HEK293 (cell line): ENCODE data around the gene OR2G2.

ENCODE experiments used
- ZNF184 ChIP-seq: fragments of 450-650 bp; IDR thresholded peaks from 2 replicates; pipeline ENCODE4 v1.5.1; 2018; ENCODE audit warnings: missing biosample characterization, mild to moderate bottlenecking, missing genetic modification characterization
- ZNF24 ChIP-seq: fragments of 450-650 bp; formaldehyde crosslinking; IDR thresholded peaks from 2 replicates; pipeline ENCODE4 v1.5.1; 2016; ENCODE audit warnings: missing biosample characterization, missing genetic modification characterization
- ZNF610 ChIP-seq: fragments of 450-650 bp; formaldehyde crosslinking; IDR thresholded peaks from 2 replicates; pipeline ENCODE4 v1.5.1; 2016; ENCODE audit warnings: missing biosample characterization, missing genetic modification characterization, borderline replicate concordance
- ZNF624 ChIP-seq: fragments of 450-650 bp; formaldehyde crosslinking; IDR thresholded peaks from 2 replicates; pipeline ENCODE4 v1.5.1; 2017; ENCODE audit warnings: missing biosample characterization, missing genetic modification characterization
- ZNF660 ChIP-seq: fragments of 450-650 bp; IDR thresholded peaks from 2 replicates; pipeline ENCODE4 v1.5.1; 2018; ENCODE audit warnings: missing biosample characterization, mild to moderate bottlenecking, missing genetic modification characterization
- TF ChIP-seq, protein P1 (sequence below): fragments of 450-650 bp; formaldehyde crosslinking; IDR thresholded peaks from 2 replicates; pipeline ENCODE4 v1.5.1; 2016; ENCODE audit warnings: missing biosample characterization, missing genetic modification characterization
- TF ChIP-seq, protein P2 (sequence below): fragments of 450-650 bp; formaldehyde crosslinking; IDR thresholded peaks from 2 replicates; pipeline ENCODE4 v1.5.1; 2016; ENCODE audit warnings: missing biosample characterization, missing genetic modification characterization

DNA sequence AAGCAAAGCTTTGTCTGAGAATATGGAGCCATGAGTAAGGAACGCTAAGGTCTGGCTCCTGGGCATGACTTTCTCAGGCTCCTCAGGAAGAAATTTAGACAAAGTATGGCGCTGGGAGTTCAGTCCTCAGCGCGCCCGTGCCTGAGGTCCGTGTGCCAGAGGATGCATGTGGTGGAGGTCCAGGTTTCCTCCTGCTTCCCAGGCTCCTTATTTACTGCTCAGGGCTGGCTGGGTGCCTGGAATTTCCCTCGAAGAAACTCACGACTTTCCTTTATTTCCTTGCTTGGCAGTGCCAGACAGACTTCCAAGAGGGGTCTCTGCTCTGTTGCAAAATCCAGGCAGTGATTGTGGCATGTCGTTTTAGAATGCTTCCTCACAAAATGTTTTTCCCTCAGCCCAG lies 26.0 kb upstream of the OR2G2 start:
- TF ChIP-seq, protein P1, sequence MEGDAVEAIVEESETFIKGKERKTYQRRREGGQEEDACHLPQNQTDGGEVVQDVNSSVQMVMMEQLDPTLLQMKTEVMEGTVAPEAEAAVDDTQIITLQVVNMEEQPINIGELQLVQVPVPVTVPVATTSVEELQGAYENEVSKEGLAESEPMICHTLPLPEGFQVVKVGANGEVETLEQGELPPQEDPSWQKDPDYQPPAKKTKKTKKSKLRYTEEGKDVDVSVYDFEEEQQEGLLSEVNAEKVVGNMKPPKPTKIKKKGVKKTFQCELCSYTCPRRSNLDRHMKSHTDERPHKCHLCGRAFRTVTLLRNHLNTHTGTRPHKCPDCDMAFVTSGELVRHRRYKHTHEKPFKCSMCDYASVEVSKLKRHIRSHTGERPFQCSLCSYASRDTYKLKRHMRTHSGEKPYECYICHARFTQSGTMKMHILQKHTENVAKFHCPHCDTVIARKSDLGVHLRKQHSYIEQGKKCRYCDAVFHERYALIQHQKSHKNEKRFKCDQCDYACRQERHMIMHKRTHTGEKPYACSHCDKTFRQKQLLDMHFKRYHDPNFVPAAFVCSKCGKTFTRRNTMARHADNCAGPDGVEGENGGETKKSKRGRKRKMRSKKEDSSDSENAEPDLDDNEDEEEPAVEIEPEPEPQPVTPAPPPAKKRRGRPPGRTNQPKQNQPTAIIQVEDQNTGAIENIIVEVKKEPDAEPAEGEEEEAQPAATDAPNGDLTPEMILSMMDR (tag by site-specific recombination) = no peak
- TF ChIP-seq, protein P2, sequence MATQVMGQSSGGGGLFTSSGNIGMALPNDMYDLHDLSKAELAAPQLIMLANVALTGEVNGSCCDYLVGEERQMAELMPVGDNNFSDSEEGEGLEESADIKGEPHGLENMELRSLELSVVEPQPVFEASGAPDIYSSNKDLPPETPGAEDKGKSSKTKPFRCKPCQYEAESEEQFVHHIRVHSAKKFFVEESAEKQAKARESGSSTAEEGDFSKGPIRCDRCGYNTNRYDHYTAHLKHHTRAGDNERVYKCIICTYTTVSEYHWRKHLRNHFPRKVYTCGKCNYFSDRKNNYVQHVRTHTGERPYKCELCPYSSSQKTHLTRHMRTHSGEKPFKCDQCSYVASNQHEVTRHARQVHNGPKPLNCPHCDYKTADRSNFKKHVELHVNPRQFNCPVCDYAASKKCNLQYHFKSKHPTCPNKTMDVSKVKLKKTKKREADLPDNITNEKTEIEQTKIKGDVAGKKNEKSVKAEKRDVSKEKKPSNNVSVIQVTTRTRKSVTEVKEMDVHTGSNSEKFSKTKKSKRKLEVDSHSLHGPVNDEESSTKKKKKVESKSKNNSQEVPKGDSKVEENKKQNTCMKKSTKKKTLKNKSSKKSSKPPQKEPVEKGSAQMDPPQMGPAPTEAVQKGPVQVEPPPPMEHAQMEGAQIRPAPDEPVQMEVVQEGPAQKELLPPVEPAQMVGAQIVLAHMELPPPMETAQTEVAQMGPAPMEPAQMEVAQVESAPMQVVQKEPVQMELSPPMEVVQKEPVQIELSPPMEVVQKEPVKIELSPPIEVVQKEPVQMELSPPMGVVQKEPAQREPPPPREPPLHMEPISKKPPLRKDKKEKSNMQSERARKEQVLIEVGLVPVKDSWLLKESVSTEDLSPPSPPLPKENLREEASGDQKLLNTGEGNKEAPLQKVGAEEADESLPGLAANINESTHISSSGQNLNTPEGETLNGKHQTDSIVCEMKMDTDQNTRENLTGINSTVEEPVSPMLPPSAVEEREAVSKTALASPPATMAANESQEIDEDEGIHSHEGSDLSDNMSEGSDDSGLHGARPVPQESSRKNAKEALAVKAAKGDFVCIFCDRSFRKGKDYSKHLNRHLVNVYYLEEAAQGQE (tag by site-specific recombination) = no peak
- TF ChIP-seq ZNF24 (no peak), ZNF660 (no peak), ZNF624 (tag by site-specific recombination) (no peak), ZNF184 (no peak), ZNF610 (tag by site-specific recombination) (no peak)
